NCI-H748 (cell line): ENCODE measurements around the gene STK16.

Experiments used
- DNase-seq: peaks from one replicate; lab custom pipeline; 2025; ENCODE audit not compliant: unreplicated experiment; lab: John Stamatoyannopoulos, UW

Gene STK16

DNA sequence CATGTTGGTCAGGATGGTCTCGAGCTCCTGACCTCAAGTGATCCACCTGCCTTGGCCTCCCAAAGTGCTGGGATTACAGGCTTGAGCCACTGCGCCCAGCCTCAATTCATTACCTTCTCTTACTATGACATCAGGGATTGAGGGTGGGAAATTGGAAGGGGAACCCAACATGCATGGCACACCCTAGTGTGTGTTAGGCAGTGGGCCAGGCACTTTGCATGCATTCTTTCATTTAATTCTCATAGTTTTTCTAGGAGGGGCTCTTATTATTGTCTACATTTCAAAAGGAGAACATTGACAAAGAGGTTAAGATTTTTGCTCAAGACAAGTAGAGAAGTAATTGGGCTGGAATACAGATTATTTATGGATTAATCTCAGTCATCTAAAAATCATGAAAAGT, 23.0 kb downstream of the STK16 start:
- no peak for DNase-seq

DNA sequence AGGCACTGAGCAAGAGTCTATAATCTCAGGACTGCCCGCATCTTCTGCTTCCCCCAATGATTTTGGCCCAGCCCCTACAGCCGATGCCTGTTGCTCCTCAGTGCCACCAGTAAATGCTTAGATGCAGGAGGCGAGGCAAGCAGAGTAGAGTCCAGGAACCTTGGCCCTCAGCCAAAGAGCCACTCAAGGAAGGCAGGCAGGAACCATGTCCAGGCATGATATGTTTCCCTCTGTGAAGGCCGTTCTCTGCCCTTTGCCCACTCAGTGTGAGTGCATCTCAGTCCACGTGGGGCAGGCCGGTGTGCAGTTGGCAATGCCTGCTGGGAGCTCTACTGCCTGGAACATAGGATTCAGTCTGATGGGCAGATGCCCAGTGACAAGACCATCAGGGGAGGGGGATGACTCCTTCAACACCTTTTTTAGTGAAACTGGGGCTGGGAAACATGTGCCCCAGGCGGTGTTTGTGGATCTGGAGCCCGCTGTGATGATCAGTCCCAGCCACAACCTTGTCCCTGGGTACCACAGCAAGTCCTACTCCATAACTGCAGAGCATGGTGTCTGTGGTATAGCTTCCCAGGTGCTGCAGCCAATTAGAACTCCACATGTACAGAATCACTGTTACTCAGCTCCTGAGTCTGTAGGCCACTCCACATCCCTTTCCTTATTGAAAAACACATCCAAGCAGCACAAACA, 24.2 kb downstream of the STK16 start:
- peak; percentile 37 for DNase-seq

GRCh38 chr2:219270055-219270372, 24.7 kb downstream of the STK16 start:
- DNase-seq = no peak

GRCh38 chr2:219271021-219271420, 25.7 kb downstream of the STK16 start:
- DNase-seq = no peak

- no peak for DNase-seq
These were observed 27.1 kb downstream of the STK16 start for GRCh38 chr2:219272356-219272755.

DNA sequence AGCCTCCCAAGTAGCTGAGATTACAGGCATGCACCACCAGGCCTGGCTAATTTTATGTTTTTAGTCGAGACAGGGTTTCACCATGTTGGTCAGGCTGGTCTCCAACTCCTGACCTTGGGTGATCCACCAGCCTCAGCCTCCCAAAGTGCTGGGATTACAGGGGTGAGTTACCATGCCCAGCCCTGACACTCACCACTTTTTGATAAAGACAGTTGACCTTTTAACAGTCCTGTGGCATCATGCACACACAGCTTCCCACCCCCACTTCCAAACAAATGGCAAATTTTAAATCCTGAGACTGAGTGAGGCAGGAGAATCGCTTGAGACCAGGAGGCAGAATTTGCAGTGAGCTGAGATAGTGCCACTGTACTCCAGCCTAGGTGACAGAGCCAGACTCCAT, 27.7 kb downstream of the STK16 start:
- no peak for DNase-seq

GRCh38 chr2:219273937-219274336, 28.7 kb downstream of the STK16 start:
- no peak for DNase-seq

DNA sequence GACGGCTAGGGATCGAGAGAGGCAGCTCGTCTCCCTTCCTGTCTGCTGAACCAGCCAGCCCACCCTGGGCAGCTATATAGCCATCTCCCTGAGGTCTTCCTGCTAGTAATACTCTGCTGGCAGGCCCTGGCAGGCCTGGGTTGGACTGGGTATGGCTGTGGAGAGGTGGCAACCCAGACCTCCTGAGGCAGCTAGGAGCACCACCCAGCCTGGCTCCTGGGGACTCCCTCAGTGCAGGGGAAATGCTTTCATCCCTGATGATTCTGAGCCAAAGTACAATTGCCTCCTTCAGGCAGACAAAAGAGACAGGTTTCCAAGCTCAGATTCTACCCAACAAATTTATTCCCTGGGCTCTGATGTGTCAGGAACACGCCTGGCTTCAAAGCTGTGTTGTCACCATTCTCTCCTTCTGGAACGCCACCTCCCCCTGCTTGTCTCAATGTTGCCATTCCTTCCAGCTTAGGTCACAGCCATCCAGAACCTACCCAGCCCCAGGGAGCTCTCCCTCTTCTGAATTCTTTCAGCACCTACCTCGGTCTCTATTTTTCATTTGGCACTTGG, 29.2 kb downstream of the STK16 start:
- no peak for DNase-seq

- peak; percentile 74 for DNase-seq
These were observed 32.7 kb downstream of the STK16 start for GRCh38 chr2:219277703-219278654.

DNA sequence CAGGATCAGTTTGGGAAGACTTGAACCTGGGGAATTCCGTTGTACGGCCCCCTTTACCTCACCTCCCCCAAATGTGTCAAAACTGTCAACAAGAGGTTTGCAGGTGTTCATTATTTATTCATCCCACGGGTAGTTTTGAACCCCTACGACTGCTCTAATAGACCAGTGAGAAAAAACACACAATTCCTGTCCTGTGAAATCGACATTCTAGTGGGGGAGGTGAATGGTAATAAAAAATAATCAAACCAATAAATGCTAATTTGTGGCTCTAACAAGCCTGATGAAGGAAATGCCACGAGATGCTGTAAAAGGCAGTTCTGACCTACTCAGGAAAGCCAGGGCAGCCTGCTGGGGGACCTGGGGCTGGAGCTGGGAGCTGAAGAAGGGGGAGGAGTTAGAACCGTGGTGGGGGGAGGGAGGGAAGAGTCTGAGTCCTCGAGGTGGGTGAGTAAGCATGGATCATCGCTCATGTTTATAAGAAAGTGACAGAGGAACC, 33.4 kb downstream of the STK16 start:
- no peak for DNase-seq

- peak; percentile 97 for DNase-seq
These were observed 34.1 kb downstream of the STK16 start, which contains the start of gene DNAJB2 for GRCh38 chr2:219279151-219279915. Gene DNAJB2, plus strand, starts transcription at chr2:219279366. Its CDS starts 468 bp downstream, at chr2:219279834.

DNA sequence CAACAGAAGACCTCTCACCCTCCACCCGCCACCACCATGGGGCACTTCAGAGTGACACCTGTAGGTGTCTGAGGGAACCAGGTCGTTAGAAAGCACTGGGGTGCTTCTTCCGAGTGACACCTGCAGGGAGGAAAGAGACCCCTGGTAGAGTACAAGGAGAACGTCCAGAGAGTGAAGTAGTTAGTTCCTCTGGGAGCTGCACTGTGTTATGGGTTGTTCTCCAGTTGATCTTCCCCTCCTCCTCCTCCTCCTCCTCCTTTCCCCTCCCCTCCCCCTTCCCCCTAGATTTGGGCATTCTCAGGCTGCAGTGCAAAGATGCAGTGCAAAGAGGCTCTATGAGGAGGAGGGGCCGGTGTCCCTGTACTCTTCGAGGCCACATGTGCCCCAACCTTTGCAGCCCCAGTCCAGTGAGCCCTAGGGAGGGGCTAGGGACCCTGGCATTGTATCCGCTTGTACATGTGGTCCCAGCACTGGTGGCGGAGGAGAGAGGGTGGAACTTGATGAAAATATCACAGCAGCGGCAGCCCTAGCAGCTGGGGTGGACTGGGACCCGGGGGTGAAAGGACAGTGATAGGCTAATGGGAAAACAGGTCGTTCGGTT, 34.7 kb downstream of the STK16 start:
- DNase-seq = no peak

GRCh38 chr2:219280651-219281050, 35.4 kb downstream of the STK16 start:
- DNase-seq = no peak

GRCh38 chr2:219281588-219281987, 36.3 kb downstream of the STK16 start:
- no peak for DNase-seq

- DNase-seq = no peak
These were observed 37.1 kb downstream of the STK16 start for GRCh38 chr2:219282375-219282774.

GRCh38 chr2:219282943-219283581, 37.8 kb downstream of the STK16 start:
- no peak for DNase-seq

- DNase-seq = no peak
These were observed 39.5 kb downstream of the STK16 start for GRCh38 chr2:219284501-219285372.

GRCh38 chr2:219285373-219285735, 40.1 kb downstream of the STK16 start:
- DNase-seq = no peak

GRCh38 chr2:219285894-219286425, 40.7 kb downstream of the STK16 start:
- no peak for DNase-seq
